Measurements from ENCODE around the gene TTBK2. TPM values are rescaled to one million over a fixed set of nuclear protein-coding genes. Genes with fewer than 3 reads are reported as not detected.

TTBK2 gene
- total and polyA plus RNA-seq, 2 experiments from 2014 or later = 11.9 to 29.0 TPM

DNA sequence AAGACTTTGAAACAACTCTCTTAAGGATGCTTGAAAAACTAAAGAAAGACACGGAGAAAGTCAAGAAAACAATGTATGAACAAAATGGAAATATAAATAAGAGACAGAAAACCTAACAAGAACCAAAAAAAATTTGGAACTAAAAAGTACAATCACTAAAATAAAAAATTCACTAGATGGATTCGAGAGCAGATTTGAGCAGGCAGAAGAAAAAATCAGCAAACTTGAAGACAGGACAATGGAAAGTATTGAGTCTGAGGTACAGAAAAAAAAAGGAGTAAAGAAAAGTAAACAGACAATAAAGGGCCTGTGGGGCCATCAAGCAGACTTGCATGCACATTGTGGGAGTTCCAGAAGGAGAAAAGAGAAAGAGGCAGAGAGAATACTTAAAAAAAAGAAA lies 170.3 kb downstream of the TTBK2 start:
- TF ChIP-seq CTCF (IDR thresholded peaks at IDR 0.05; ENCODE audit: low read depth, low read length) = no peak
- Histone ChIP-seq H3K36me3 (peaks cover 10% of the 10 kb centered on the region), H3K9me3 (ENCODE audit: low read depth) (no peaks in the 10 kb centered on the region), H3K27me3 (no peaks in the 10 kb centered on the region), H3K4me3 (no peak overlapping the region), H3K4me1 (ENCODE audit: low read depth) (peaks cover 3% of the 10 kb centered on the region), H3K27ac (no peak overlapping the region)
- DNase-seq (ENCODE audit: low read depth in 1 of 2, low spot score in 1 of 2) = no peak

DNA sequence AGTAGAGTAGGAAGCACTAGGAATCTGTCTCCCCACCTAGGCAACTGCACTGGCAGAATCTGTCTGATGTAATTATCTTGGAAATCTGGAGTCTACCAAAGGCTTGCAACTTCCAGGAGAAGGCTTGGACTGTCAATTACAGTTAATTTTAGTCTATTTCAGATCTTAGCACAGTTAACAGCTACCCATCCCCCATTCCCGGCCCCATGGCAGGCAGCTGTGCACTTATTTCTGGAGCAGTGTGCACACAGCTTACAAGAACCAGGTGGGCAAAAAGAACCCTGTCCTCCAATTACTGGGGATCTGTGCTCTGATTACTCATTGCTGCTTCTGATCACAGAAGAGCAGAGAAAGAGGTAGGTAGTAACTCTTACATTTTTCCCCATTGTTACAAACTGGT lies 171.3 kb downstream of the TTBK2 start:
- TF ChIP-seq CTCF (IDR thresholded peaks at IDR 0.05; ENCODE audit: low read depth, low read length) = no peak
- Histone ChIP-seq H3K27me3 (no peaks in the 10 kb centered on the region), H3K27ac (no peak overlapping the region), H3K4me3 (no peak overlapping the region), H3K9me3 (ENCODE audit: low read depth) (no peaks in the 10 kb centered on the region), H3K4me1 (ENCODE audit: low read depth) (peaks cover 3% of the 10 kb centered on the region), H3K36me3 (peaks cover 10% of the 10 kb centered on the region)
- no peak for DNase-seq (ENCODE audit: low read depth in 1 of 2, low spot score in 1 of 2)

DNA sequence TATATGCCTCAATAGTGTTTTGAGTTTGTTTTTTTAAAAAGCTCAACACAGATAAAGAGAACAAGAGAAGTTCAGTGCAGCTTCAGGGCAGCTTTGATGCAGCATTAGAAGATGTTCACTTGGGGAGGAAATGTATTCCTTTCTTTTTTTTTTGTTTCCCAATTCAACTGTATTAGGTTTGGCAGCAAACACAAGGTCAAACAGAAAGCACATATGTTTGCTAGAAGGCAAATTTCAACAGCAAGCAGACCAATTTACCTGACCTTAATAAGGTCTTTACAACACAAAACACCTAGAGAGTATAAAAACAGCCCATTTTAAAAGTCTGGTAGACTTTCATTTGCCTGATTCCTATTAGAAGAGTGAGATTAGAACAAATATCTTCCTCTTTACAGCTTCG lies 176.4 kb downstream of the TTBK2 start:
- peaks cover 3% of the 10 kb centered on the region for H3K4me1 ChIP-seq (ENCODE audit: low read depth)
- H3K4me3 ChIP-seq = no peak overlapping the region
- peaks cover 8% of the 10 kb centered on the region for H3K36me3 ChIP-seq
- DNase-seq (ENCODE audit: low read depth in 1 of 2, low spot score in 1 of 2) = no peak
- no peak overlapping the region for H3K27ac ChIP-seq
- TF ChIP-seq CTCF (IDR thresholded peaks at IDR 0.05; ENCODE audit: low read depth, low read length) = no peak
- no peaks in the 10 kb centered on the region for H3K27me3 ChIP-seq
- no peaks in the 10 kb centered on the region for H3K9me3 ChIP-seq (ENCODE audit: low read depth)

DNA sequence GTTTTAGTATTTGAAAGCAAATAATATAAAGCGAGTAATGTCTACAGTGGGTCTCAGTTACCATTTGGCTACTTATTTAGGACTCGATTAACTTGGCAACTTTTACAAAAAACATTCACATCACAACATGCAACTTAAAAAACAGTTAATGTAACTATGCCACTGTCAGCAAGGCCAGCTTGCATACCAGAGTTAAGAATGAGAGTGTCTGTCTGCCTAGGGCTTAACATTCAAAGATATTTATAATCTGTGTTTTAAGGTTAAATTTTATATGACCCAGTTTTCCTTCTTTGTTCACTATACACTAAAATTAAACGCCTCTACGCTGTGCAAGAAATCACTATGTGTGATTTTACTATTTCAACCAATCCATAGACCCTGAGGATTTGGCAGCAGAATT lies 178.4 kb downstream of the TTBK2 start:
- no peaks in the 10 kb centered on the region for H3K27me3 ChIP-seq
- TF ChIP-seq CTCF (IDR thresholded peaks at IDR 0.05; ENCODE audit: low read depth, low read length) = no peak
- peak overlapping the region; percentile 65 for H3K27ac ChIP-seq
- H3K4me3 ChIP-seq = no peak overlapping the region
- DNase-seq (ENCODE audit: low read depth in 1 of 2, low spot score in 1 of 2) = no peak
- H3K36me3 ChIP-seq = peaks cover 8% of the 10 kb centered on the region
- no peaks in the 10 kb centered on the region for H3K9me3 ChIP-seq (ENCODE audit: low read depth)
- peaks cover 3% of the 10 kb centered on the region for H3K4me1 ChIP-seq (ENCODE audit: low read depth)

DNA sequence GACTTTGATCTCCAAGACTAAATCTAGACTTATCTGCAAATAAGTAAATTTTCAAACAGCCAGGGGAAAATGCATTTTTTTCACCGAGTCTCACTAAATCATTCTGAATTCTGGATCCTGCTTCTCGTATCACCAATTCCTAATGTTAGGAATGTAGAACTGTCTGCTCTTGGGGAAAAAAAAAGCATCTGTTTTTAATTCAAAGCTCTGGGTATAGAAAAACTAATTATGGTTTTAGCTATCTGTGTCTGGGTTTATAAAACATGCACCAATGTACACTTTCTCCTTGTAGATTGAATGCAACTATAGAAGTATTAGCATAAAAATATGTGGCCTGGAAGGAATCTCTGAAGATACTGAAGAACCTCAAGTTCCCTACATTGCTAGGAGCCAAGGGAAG lies 178.9 kb downstream of the TTBK2 start:
- H3K27ac ChIP-seq = peak overlapping the region; percentile 65
- no peak for DNase-seq (ENCODE audit: low read depth in 1 of 2, low spot score in 1 of 2)
- peaks cover 3% of the 10 kb centered on the region for H3K4me1 ChIP-seq (ENCODE audit: low read depth)
- TF ChIP-seq CTCF (IDR thresholded peaks at IDR 0.05; ENCODE audit: low read depth, low read length) = no peak
- no peaks in the 10 kb centered on the region for H3K9me3 ChIP-seq (ENCODE audit: low read depth)
- no peak overlapping the region for H3K4me3 ChIP-seq
- peaks cover 8% of the 10 kb centered on the region for H3K36me3 ChIP-seq
- no peaks in the 10 kb centered on the region for H3K27me3 ChIP-seq

Data from cardiac muscle cell (in vitro differentiated cells and primary cell).